ENCODE data around the gene TIMM29. TPM values are rescaled to one million over a fixed set of nuclear protein-coding genes. Genes with fewer than 3 reads are reported as not detected.

TIMM29 gene
- total and polyA plus RNA-seq, 9 donors: 13.8 to 22.4 (median 19.0) TPM

GRCh38 chr19:10961073-10961860 lies 32.7 kb downstream of the TIMM29 start:
- H3K4me3 ChIP-seq: peak overlapping the region; percentile 75
- intact Hi-C loops (cut with DNase I): no loop called here
- no peaks in the 10 kb centered on the region for H3K9me3 ChIP-seq
- peak in 3 of 5 donors; percentile 34 to 54 (median 44) for DNase-seq
- H3K36me3 ChIP-seq: no peaks in the 10 kb centered on the region
- no peaks in the 10 kb centered on the region for H3K27me3 ChIP-seq
- H3K4me1 ChIP-seq (ENCODE audit: insufficient read depth): peaks cover 6% of the 10 kb centered on the region
- WGBS, 3 donors: 0 to 1% (median 0%) methylated on average over 31 to 91 of the region's 92 CpGs
- peak overlapping the region; percentile 72 to 89 for H3K27ac ChIP-seq
- TF ChIP-seq EP300 (IDR thresholded peaks at IDR 0.05) (no peak), POLR2A (IDR thresholded peaks at IDR 0.05) (no peak), CTCF (IDR thresholded peaks at IDR 0.05) (no peak)

GRCh38 chr19:10962863-10963262 lies 34.3 kb downstream of the TIMM29 start:
- no peaks in the 10 kb centered on the region for H3K9me3 ChIP-seq
- no peak overlapping the region for H3K27ac ChIP-seq
- intact Hi-C loops (cut with DNase I): no loop called here
- H3K27me3 ChIP-seq: no peaks in the 10 kb centered on the region
- TF ChIP-seq EP300 (IDR thresholded peaks at IDR 0.05) (no peak), CTCF (IDR thresholded peaks at IDR 0.05) (no peak), POLR2A (IDR thresholded peaks at IDR 0.05) (no peak)
- H3K36me3 ChIP-seq: no peaks in the 10 kb centered on the region
- peaks cover 6% of the 10 kb centered on the region for H3K4me1 ChIP-seq (ENCODE audit: insufficient read depth)
- no peak for DNase-seq
- no peak overlapping the region for H3K4me3 ChIP-seq
- 77 to 80% (median 78%) methylated on average over 10 of the region's 10 CpGs for WGBS, 3 donors

- Histone ChIP-seq H3K9me3 (no peaks in the 10 kb centered on the region), H3K27ac (no peak overlapping the region), H3K4me1 (ENCODE audit: insufficient read depth) (peaks cover 6% of the 10 kb centered on the region), H3K4me3 (no peak overlapping the region), H3K36me3 (no peaks in the 10 kb centered on the region), H3K27me3 (no peaks in the 10 kb centered on the region)
- WGBS, 3 donors: 70 to 74% (median 72%) methylated on average over 4 of the region's 4 CpGs
- DNase-seq: no peak
- intact Hi-C loops (cut with DNase I): no loop called here
- TF ChIP-seq CTCF (IDR thresholded peaks at IDR 0.05) (no peak), EP300 (IDR thresholded peaks at IDR 0.05) (no peak), POLR2A (IDR thresholded peaks at IDR 0.05) (no peak)
These were observed 35.3 kb downstream of the TIMM29 start for GRCh38 chr19:10963865-10964264.

- TF ChIP-seq POLR2A (IDR thresholded peaks at IDR 0.05) (no peak), CTCF (IDR thresholded peaks at IDR 0.05) (no peak), EP300 (IDR thresholded peaks at IDR 0.05) (no peak)
- 95 to 98% (median 97%) methylated on average over 4 of the region's 4 CpGs for WGBS, 3 donors
- H3K4me1 ChIP-seq (ENCODE audit: insufficient read depth): peaks cover 6% of the 10 kb centered on the region
- H3K27me3 ChIP-seq: no peaks in the 10 kb centered on the region
- DNase-seq: no peak
- intact Hi-C loops (cut with DNase I): no loop called here
- H3K4me3 ChIP-seq: no peak overlapping the region
- no peak overlapping the region for H3K27ac ChIP-seq
- H3K9me3 ChIP-seq: no peaks in the 10 kb centered on the region
- H3K36me3 ChIP-seq: no peaks in the 10 kb centered on the region
These were observed 36.3 kb downstream of the TIMM29 start for GRCh38 chr19:10964903-10965302.
